HCT116 (cell line): ENCODE results near the gene COL9A2. TPM values are rescaled to one million over a fixed set of nuclear protein-coding genes. Genes with fewer than 3 reads are reported as not detected.

Experiments
- ATAC-seq: fragments of 200-7000 bp; cut with Tn5 transposase; 2 replicates; pipeline ENCODE4 v1.9.1; 2020; ENCODE audit warnings: mild to moderate bottlenecking, moderate library complexity
- BruUV-seq: library from RNA; stranded (reverse); fragments of 400-500 nt; replicated peaks from 2 replicates; lab custom pipeline; 2021; lab: Mats Ljungman, UMichigan
- CTCF ChIA-PET: fragments of 300-600 bp; sonication (Branson Sonifier 250); formaldehyde crosslinking; loops from one replicate; lab custom pipeline; 2021; ENCODE audit warnings: antibody characterized with exemption; lab: Charles Lee
- POLR2A ChIA-PET: fragments of 300-600, 350-600 bp; sonication (Branson Sonifier 250); formaldehyde crosslinking; loops from one replicate; lab custom pipeline; 2021; ENCODE audit warnings: antibody characterized with exemption; lab: Charles Lee
- RAD21 ChIA-PET, 2 experiments: fragments of 300-600 bp; sonication (Branson Sonifier 250); formaldehyde crosslinking; loops; one replicate each; lab custom pipeline; 2023; ENCODE audit warnings: low total read pairs in 2 of 2; ENCODE audit not compliant: uncharacterized antibody in 2 of 2, unreplicated experiment in 2 of 2, low non-redundant PET in 1 of 2; lab: Charles Lee
- DNase-seq: peaks from one replicate; pipeline ENCODE4 v3.0.0-alpha.2; 2010; ENCODE audit warnings: low read depth, low spot score
- H2AFZ ChIP-seq: fragments of 200-600 bp; shearing (Covaris generic), sonication (generic); 2 replicates; pipeline ENCODE4 v1.6.1; 2017; ENCODE audit warnings: low read depth, mixed run types, mixed read lengths, antibody characterized with exemption, low read length; ENCODE audit not compliant: poor library complexity, severe bottlenecking
- H3K27ac ChIP-seq: 2 replicates; pipeline ENCODE4 v1.5.1; 2012; ENCODE audit warnings: low read depth, low read length
- H3K27me3 ChIP-seq: fragments of 200-600 bp; sonication (generic); 2 replicates; pipeline ENCODE4 v1.6.1; 2016; ENCODE audit warnings: mixed run types, low read length, mixed read lengths; ENCODE audit not compliant: insufficient read depth
- H3K36me3 ChIP-seq, 2 experiments: fragments of 200-500 bp in 1 of 2; fragments of 200-600 bp in 1 of 2; sonication (Bioruptor generic) in 1 of 2; sonication (generic) in 1 of 2; 2 replicates each; pipeline versions ENCODE4 v1.5.1 to v1.6.1; 2014 to 2016; ENCODE audit warnings: low read length in 2 of 2, inconsistent platforms in 1 of 2, mixed read lengths in 1 of 2, mixed run types in 1 of 2; ENCODE audit not compliant: insufficient read depth in 2 of 2, control insufficient read depth in 1 of 2
- H3K4me1 ChIP-seq, 2 experiments: fragments of 200-600 bp in 1 of 2; sonication (generic) in 1 of 2; 2 replicates each; pipeline versions ENCODE4 v1.5.1 to v1.6.1; 2012 to 2017; ENCODE audit warnings: low read length in 2 of 2, inconsistent platforms in 1 of 2, mild to moderate bottlenecking in 1 of 2, mixed read lengths in 1 of 2, mixed run types in 1 of 2, moderate library complexity in 1 of 2; ENCODE audit not compliant: insufficient read depth in 2 of 2, control insufficient read depth in 1 of 2
- H3K4me2 ChIP-seq: fragments of 200-600 bp; sonication (generic); 2 replicates; pipeline ENCODE4 v1.6.1; 2017; ENCODE audit warnings: mixed run types, low read length, mixed read lengths
- H3K4me3 ChIP-seq, 2 experiments: fragments of 200-600 bp in 1 of 2; sonication (generic) in 1 of 2; replicated peaks in 1 of 2; 2 replicates each; pipeline ENCODE4 v1.5.1; 2011 to 2016; ENCODE audit warnings: low read length in 2 of 2, control low read depth in 1 of 2, low read depth in 1 of 2, mild to moderate bottlenecking in 1 of 2, mixed read lengths in 1 of 2, mixed run types in 1 of 2
- H3K79me2 ChIP-seq: fragments of 200-600 bp; sonication (generic); 2 replicates; pipeline ENCODE4 v1.6.1; 2017; ENCODE audit warnings: mild to moderate bottlenecking, mixed run types, low read length, moderate library complexity, mixed read lengths; ENCODE audit not compliant: insufficient read depth
- H3K9ac ChIP-seq: fragments of 200-600 bp; sonication (generic); 2 replicates; pipeline ENCODE4 v1.6.1; 2016; ENCODE audit warnings: low read length, mixed read lengths
- H3K9me2 ChIP-seq: fragments of 200-600 bp; sonication (generic), shearing (Covaris generic); 2 replicates; pipeline ENCODE4 v1.6.1; 2017; ENCODE audit warnings: mixed run types, mild to moderate bottlenecking, moderate library complexity; ENCODE audit not compliant: insufficient read depth
- H3K9me3 ChIP-seq, 2 experiments: fragments of 200-500 bp in 1 of 2; fragments of 200-600 bp in 1 of 2; sonication (Bioruptor generic) in 1 of 2; sonication (generic) in 1 of 2; 2 replicates each; pipeline ENCODE4 v1.6.1; 2014 to 2017; ENCODE audit warnings: low read length in 2 of 2, mixed read lengths in 2 of 2, inconsistent platforms in 1 of 2, low read depth in 1 of 2, mild to moderate bottlenecking in 1 of 2, mixed run types in 1 of 2, moderate library complexity in 1 of 2; ENCODE audit not compliant: control insufficient read depth in 1 of 2, insufficient read depth in 1 of 2
- H4K20me1 ChIP-seq: fragments of 200-600 bp; sonication (generic), shearing (Covaris generic); 2 replicates; pipeline ENCODE4 v1.6.1; 2017; ENCODE audit warnings: mixed run types, mild to moderate bottlenecking, moderate library complexity; ENCODE audit not compliant: insufficient read depth
- CTCF ChIP-seq, 3 experiments: fragments of 200-600 bp in 1 of 3; sonication (generic) in 1 of 3; IDR thresholded peaks in 2 of 3; conservative IDR thresholded peaks in 1 of 3; 2 replicates each; pipeline ENCODE4 v1.5.1; 2012 to 2017; ENCODE audit warnings: low read depth in 2 of 3, low read length in 2 of 3, antibody characterized with exemption in 1 of 3, borderline replicate concordance in 1 of 3, control low read depth in 1 of 3, mild to moderate bottlenecking in 1 of 3, mixed read lengths in 1 of 3, mixed run types in 1 of 3, moderate library complexity in 1 of 3; ENCODE audit not compliant: insufficient read depth in 1 of 3
- EZH2phosphoT487 ChIP-seq: fragments of 200-600 bp; IDR thresholded peaks from 2 replicates; pipeline ENCODE4 v1.6.1; 2018; ENCODE audit warnings: antibody characterized with exemption, borderline replicate concordance
- FOSL1 ChIP-seq: IDR thresholded peaks from 2 replicates; pipeline ENCODE4 v1.6.1; 2012; ENCODE audit warnings: low read depth
- POLR2A ChIP-seq: IDR thresholded peaks from 2 replicates; pipeline ENCODE4 v1.7.0; 2011; ENCODE audit warnings: borderline replicate concordance; ENCODE audit not compliant: insufficient read depth, insufficient read length; ENCODE audit errors: extremely low read depth
- POLR2AphosphoS5 ChIP-seq: IDR thresholded peaks from 2 replicates; pipeline ENCODE4 v1.6.1; 2011; ENCODE audit warnings: mild to moderate bottlenecking, low read depth, low read length, moderate library complexity
- REST ChIP-seq: IDR thresholded peaks from 2 replicates; pipeline ENCODE4 v1.6.1; 2012; ENCODE audit warnings: low read depth
- SP1 ChIP-seq: IDR thresholded peaks from 2 replicates; pipeline ENCODE4 v1.6.1; 2012; ENCODE audit warnings: low read depth
- TCF7L2 ChIP-seq: IDR thresholded peaks from 2 replicates; pipeline ENCODE4 v1.7.0; 2011; ENCODE audit warnings: borderline replicate concordance, inconsistent platforms; ENCODE audit not compliant: insufficient read depth, insufficient read length; ENCODE audit errors: extremely low read depth
- YY1 ChIP-seq: IDR thresholded peaks from 2 replicates; pipeline ENCODE4 v1.6.1; 2011; ENCODE audit warnings: low read length, low read depth, moderate library complexity, mild to moderate bottlenecking; ENCODE audit not compliant: insufficient replicate concordance; ENCODE audit errors: extremely low read depth
- intact Hi-C: fragments of 100-400 bp; cut with micrococcal nuclease; formaldehyde crosslinking; loops from 2 replicates; pipeline ENCODE4 v1.10.0; 2022
- total RNA-seq: library from RNA; stranded (reverse); gene quantifications from one replicate; pipeline ENCODE4 v1.2.1, GENCODE V29; 2021; ENCODE audit not compliant: unreplicated experiment

The COL9A2 gene
- total RNA-seq, 1 experiment from 2014 or later: 2.4 TPM

- peak overlapping the region; percentile 75 for H3K4me2 ChIP-seq
- DNase-seq: no peak
- H3K27ac ChIP-seq: peak overlapping the region; percentile 35; the same call in 1 of the 2 replicates
- TF ChIP-seq YY1: no peak
- TF ChIP-seq FOSL1: no peak
- TF ChIP-seq CTCF (IDR thresholded peaks at IDR 0.05 in 2 of 3, conservative IDR thresholded peaks at IDR 0.05 in 1 of 3; ENCODE audit: borderline replicate concordance in 1 of 3, insufficient read depth in 1 of 3, low read depth in 2 of 3, low read length in 2 of 3): no peak
- TF ChIP-seq TCF7L2: no peak
- no peak for TF ChIP-seq REST
- no peak for TF ChIP-seq EZH2phosphoT487
- TF ChIP-seq SP1: no peak
- TF ChIP-seq POLR2A: no peak
- TF ChIP-seq POLR2AphosphoS5: no peak
- peaks cover 6 to 36% of the 10 kb centered on the region in 2 experiments; a peak in 3 of 4 replicates for H3K4me1 ChIP-seq
- peak overlapping the region; percentile 47 to 54 for H3K4me3 ChIP-seq
- no peaks in the 10 kb centered on the region for H3K36me3 ChIP-seq
- no peaks in the 10 kb centered on the region for H3K9me3 ChIP-seq
- H4K20me1 ChIP-seq: no peaks in the 10 kb centered on the region
- CTCF ChIA-PET: interaction anchor here (0.9 to 2.8 kb wide), 10 partner anchors 20 to 172 kb away, joined by 3 to 23 read pairs (median 6); partner anchors contain the start of gene ZMPSTE24
- RAD21 ChIA-PET: interaction anchor here in 1 of 2 experiments (1.1 kb wide), 1 partner anchor 172 kb away, joined by 3 read pairs; no protein-coding TSS in a partner anchor
- H3K9ac ChIP-seq: peak overlapping the region; percentile 52
- H3K27me3 ChIP-seq: no peaks in the 10 kb centered on the region
- H3K79me2 ChIP-seq: no peaks in the 10 kb centered on the region
- no peaks in the 10 kb centered on the region for H3K9me2 ChIP-seq
- POLR2A ChIA-PET: no interaction called here
- ATAC-seq: peak; percentile 44
- no TSS peak for BruUV-seq
- peak overlapping the region; percentile 89 for H2AFZ ChIP-seq
- intact Hi-C loops: loop anchor here (5.0 kb wide), 2 partner anchors 164 to 239 kb away; no protein-coding TSS in a partner anchor
These were observed 1.1 kb downstream of the COL9A2 start for GRCh38 chr1:40315795-40316594.
